Nephron (organoid): ENCODE data around the gene PYGM.

Experiments
- H3K27ac Mint-ChIP-seq, 3 experiments: 2 replicates each; pipeline ENCODE4 v1.8.0; 2020; ENCODE audit warnings: mixed read lengths in 3 of 3, mild to moderate bottlenecking in 2 of 3, moderate library complexity in 1 of 3
- H3K27me3 Mint-ChIP-seq: 2 replicates; pipeline ENCODE4 v1.8.0; 2021; ENCODE audit warnings: low read depth, mild to moderate bottlenecking, moderate library complexity, mixed read lengths
- H3K36me3 Mint-ChIP-seq: 2 replicates; pipeline ENCODE4 v1.8.0; 2020; ENCODE audit warnings: low read depth, mixed read lengths
- H3K4me1 Mint-ChIP-seq: 2 replicates; pipeline ENCODE4 v1.8.0; 2020; ENCODE audit warnings: mixed read lengths
- H3K4me3 Mint-ChIP-seq, 3 experiments: 2 replicates each; pipeline ENCODE4 v1.8.0; 2020; ENCODE audit warnings: mild to moderate bottlenecking in 3 of 3, mixed read lengths in 3 of 3, moderate library complexity in 2 of 3
- H3K9me3 Mint-ChIP-seq: 2 replicates; pipeline ENCODE4 v1.8.0; 2020; ENCODE audit warnings: mixed read lengths
- TF ChIP-seq, protein P1 (sequence below), 3 experiments: fragments of 200-600 bp; sonication (generic); IDR thresholded peaks; one replicate each; pipeline ENCODE4 v1.5.0; 2021; ENCODE audit warnings: antibody characterized with exemption in 3 of 3; ENCODE audit not compliant: unreplicated experiment in 3 of 3

The PYGM gene

GRCh38 chr11:64792482-64792881, 32.7 kb upstream of the PYGM start:
- H3K4me3 Mint-ChIP-seq = no peak overlapping the region
- H3K27ac Mint-ChIP-seq = no peak overlapping the region
- H3K36me3 Mint-ChIP-seq = peaks cover 4% of the 10 kb centered on the region
- no peaks in the 10 kb centered on the region for H3K4me1 Mint-ChIP-seq
- no peaks in the 10 kb centered on the region for H3K9me3 Mint-ChIP-seq
- TF ChIP-seq, protein P1, sequence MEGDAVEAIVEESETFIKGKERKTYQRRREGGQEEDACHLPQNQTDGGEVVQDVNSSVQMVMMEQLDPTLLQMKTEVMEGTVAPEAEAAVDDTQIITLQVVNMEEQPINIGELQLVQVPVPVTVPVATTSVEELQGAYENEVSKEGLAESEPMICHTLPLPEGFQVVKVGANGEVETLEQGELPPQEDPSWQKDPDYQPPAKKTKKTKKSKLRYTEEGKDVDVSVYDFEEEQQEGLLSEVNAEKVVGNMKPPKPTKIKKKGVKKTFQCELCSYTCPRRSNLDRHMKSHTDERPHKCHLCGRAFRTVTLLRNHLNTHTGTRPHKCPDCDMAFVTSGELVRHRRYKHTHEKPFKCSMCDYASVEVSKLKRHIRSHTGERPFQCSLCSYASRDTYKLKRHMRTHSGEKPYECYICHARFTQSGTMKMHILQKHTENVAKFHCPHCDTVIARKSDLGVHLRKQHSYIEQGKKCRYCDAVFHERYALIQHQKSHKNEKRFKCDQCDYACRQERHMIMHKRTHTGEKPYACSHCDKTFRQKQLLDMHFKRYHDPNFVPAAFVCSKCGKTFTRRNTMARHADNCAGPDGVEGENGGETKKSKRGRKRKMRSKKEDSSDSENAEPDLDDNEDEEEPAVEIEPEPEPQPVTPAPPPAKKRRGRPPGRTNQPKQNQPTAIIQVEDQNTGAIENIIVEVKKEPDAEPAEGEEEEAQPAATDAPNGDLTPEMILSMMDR (IDR thresholded peaks at IDR 0.05; ENCODE audit: unreplicated experiment in 3 of 3) = no peak
- H3K27me3 Mint-ChIP-seq = peaks cover 4% of the 10 kb centered on the region

DNA sequence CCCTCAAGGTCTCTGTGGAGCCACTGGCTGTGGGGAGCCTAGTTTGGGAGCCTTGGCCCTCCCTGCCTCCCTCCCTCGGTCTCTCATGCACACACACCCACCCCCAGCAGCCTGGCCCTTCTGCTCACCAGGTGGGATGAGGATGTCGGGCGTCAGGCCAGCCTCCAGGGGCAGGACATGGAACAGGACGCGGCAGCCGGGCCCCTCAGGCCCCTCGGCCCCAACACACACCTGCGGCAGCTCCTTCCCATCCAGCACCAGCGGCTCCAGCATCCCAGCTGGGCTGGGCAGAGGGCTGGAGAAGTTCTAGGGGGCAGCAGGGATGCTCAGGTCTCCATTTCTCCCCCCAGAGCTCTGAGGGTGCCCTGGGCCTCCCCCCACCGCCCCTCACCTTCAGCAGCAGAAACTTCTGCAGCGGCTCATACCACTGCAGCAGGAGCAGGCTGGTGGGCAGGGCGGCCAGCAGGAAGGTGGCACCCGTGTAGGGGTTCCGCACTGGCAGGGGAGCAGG, 32.1 kb upstream of the PYGM start:
- TF ChIP-seq, protein P1 (IDR thresholded peaks at IDR 0.05; ENCODE audit: unreplicated experiment in 3 of 3) = no peak
- no peak overlapping the region for H3K27ac Mint-ChIP-seq
- peaks cover 4% of the 10 kb centered on the region for H3K36me3 Mint-ChIP-seq
- no peaks in the 10 kb centered on the region for H3K9me3 Mint-ChIP-seq
- H3K4me3 Mint-ChIP-seq = no peak overlapping the region
- no peaks in the 10 kb centered on the region for H3K4me1 Mint-ChIP-seq
- H3K27me3 Mint-ChIP-seq = peaks cover 4% of the 10 kb centered on the region

DNA sequence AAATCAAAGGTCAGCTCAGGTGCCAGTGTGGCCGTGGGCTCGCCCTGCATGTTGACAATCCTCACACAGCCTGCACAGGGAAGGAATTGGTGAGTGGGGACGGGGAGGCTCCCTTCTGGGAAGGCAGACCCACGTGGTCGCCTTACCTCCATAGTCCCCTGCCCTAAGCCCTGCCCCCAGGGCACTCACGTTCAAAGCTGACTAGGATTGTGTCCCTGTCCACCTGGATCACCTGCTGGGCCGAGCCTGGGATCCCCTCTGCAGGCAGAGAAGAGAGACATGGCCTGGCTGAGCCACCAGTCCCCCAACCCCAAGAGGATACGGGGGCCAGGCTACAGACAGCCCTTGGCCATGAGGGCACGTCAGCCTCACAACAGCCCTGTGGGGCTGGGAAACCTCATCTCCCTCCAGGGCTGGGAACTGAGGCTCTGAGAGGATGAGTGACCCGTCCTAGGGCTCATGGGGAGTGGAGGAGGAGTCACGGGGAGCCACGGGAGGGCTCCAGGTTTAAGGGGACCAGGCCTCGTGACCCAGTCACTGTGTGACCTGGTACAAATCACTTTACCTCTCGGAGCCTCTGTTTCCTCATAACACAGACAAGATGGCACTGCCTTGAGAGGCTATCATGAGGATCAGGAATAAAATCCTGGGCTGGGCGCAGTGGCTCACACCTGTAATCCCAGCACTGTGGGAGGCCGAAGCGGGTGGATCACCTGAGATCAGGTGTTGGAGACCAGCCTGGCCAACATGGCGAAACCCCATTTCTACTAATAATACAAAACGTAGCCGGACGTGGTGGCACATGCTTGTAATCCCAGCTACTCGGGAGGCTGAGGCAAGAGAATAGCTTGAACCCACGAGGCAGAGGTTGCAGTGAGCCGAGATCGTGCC, 30.7 kb upstream of the PYGM start:
- TF ChIP-seq, protein P1 (IDR thresholded peaks at IDR 0.05; ENCODE audit: unreplicated experiment in 3 of 3) = no peak
- peaks cover 4% of the 10 kb centered on the region for H3K27me3 Mint-ChIP-seq

DNA sequence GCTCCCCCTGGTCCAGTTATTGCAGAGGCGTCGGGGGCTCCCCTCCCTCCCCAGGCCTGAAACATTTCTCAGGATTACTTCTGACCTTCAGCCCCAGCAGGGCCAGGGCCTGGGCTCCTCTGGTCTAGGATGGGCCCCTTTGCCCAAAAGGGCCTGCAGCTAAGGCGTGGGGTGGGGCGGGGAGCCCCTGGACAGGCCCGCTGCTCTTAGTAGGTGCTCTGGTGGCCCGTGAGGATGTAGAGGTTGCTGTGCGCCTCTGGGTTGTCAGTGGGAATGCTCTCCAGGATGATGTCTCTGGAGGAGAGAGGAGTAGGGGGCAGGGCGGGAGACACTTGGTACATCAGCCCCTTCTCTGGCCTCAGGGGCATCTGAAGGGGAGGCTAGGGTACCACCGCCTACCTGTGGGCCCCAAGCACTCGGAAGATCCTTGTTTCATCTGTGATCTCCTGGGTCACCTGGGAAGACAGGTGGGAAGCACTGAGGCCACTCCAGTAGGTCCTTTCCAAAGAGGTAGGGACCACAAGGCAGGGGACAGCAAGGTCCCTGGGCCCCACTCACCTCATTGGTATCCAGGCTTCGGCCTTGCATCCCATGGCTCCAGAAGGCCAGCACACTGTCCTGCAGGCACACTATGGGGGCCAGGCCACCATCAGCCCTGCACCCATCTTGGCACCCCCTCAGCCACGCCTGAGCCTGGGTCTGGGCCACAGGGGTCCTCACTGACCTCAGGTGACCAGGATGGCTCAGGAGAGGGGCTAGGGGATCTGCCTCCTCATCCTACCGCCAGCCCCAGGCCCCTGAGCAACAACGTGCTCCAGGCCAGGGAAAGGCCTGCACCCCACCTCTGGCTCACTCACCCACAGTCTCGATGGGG, 29.8 kb upstream of the PYGM start:
- H3K36me3 Mint-ChIP-seq = peaks cover 4% of the 10 kb centered on the region
- H3K27me3 Mint-ChIP-seq = peaks cover 4% of the 10 kb centered on the region
- no peak overlapping the region for H3K4me3 Mint-ChIP-seq
- H3K9me3 Mint-ChIP-seq = no peaks in the 10 kb centered on the region
- TF ChIP-seq, protein P1 (IDR thresholded peaks at IDR 0.05; ENCODE audit: unreplicated experiment in 3 of 3) = no peak
- no peaks in the 10 kb centered on the region for H3K4me1 Mint-ChIP-seq
- H3K27ac Mint-ChIP-seq = no peak overlapping the region

More for the DNA sequence above, 30.7 kb upstream of the PYGM start:
- no peak overlapping the region for H3K4me3 Mint-ChIP-seq
- H3K27ac Mint-ChIP-seq = no peak overlapping the region
- H3K36me3 Mint-ChIP-seq = no peaks in the 10 kb centered on the region
- no peaks in the 10 kb centered on the region for H3K9me3 Mint-ChIP-seq
- H3K4me1 Mint-ChIP-seq = no peaks in the 10 kb centered on the region

GRCh38 chr11:64788321-64789215, 28.8 kb upstream of the PYGM start:
- Mint-ChIP-seq H3K4me1 (no peaks in the 10 kb centered on the region), H3K9me3 (no peaks in the 10 kb centered on the region), H3K27ac (no peak overlapping the region), H3K27me3 (peaks cover 1% of the 10 kb centered on the region), H3K4me3 (no peak overlapping the region), H3K36me3 (peaks cover 4% of the 10 kb centered on the region)
- TF ChIP-seq, protein P1 (IDR thresholded peaks at IDR 0.05; ENCODE audit: unreplicated experiment in 3 of 3) = no peak
